IMR-90 (cell line): ENCODE data around the gene TBC1D3B. TPM values are rescaled to one million over a fixed set of nuclear protein-coding genes. Genes with fewer than 3 reads are reported as not detected.

Source experiments
- ATAC-seq: fragments of 200-7000 bp; cut with Tn5 transposase; 2 replicates; pipeline ENCODE4 v1.9.1; 2020; ENCODE audit warnings: low read depth, mild to moderate bottlenecking, moderate library complexity
- BruUV-seq: library from RNA; stranded (reverse); fragments of 400-500 nt; replicated peaks from 2 replicates; lab custom pipeline; 2021; lab: Mats Ljungman, UMichigan
- CTCF ChIA-PET: fragments of 300-600 bp; formaldehyde crosslinking; extraction: SDS; loops from one replicate; lab custom pipeline; 2021; ENCODE audit warnings: antibody characterized with exemption; lab: Yijun Ruan, JAX
- POLR2A ChIA-PET: fragments of 300-600 bp; sonication (Branson Sonifier 250); formaldehyde crosslinking; loops from one replicate; lab custom pipeline; 2022; ENCODE audit warnings: antibody characterized with exemption; ENCODE audit not compliant: unreplicated experiment; lab: Charles Lee
- DNase-seq: peaks from one replicate; pipeline ENCODE4 v3.0.0; 2013
- H2AFZ ChIP-seq: replicated peaks from 2 replicates; pipeline ENCODE3; 2013; ENCODE audit warnings: low read length, mild to moderate bottlenecking; ENCODE audit not compliant: poor library complexity
- H2AK5ac ChIP-seq: 2 replicates; pipeline ENCODE4 v1.6.1; 2013; ENCODE audit warnings: low read depth, low read length, inconsistent platforms
- H2AK9ac ChIP-seq: replicated peaks from 2 replicates; pipeline ENCODE3; 2013; ENCODE audit warnings: mild to moderate bottlenecking, low read depth, low read length, moderate library complexity; ENCODE audit not compliant: poor library complexity
- H2BK120ac ChIP-seq: 2 replicates; pipeline ENCODE4 v1.6.1; 2013; ENCODE audit warnings: low read depth, low read length, inconsistent platforms
- H2BK15ac ChIP-seq: 3 replicates; pipeline ENCODE4 v1.6.1; 2013; ENCODE audit warnings: low read depth, low read length, inconsistent platforms
- H2BK20ac ChIP-seq: 2 replicates; pipeline ENCODE4 v1.6.1; 2013; ENCODE audit warnings: low read depth, mild to moderate bottlenecking, inconsistent platforms, low read length, moderate library complexity
- H2BK5ac ChIP-seq: 2 replicates; pipeline ENCODE4 v1.6.1; 2013; ENCODE audit warnings: mild to moderate bottlenecking, low read depth, low read length, inconsistent platforms; ENCODE audit not compliant: poor library complexity, severe bottlenecking
- H3K14ac ChIP-seq: replicated peaks from 2 replicates; pipeline ENCODE4 v1.6.1; 2013; ENCODE audit warnings: low read depth, low read length, inconsistent platforms
- H3K18ac ChIP-seq: 2 replicates; pipeline ENCODE4 v1.6.1; 2013; ENCODE audit warnings: low read depth, low read length, control low read depth
- H3K23ac ChIP-seq: 2 replicates; pipeline ENCODE4 v1.6.1; 2013; ENCODE audit warnings: low read depth, low read length, inconsistent platforms
- H3K27ac ChIP-seq: 2 replicates; pipeline ENCODE4 v1.5.1; 2013; ENCODE audit warnings: mild to moderate bottlenecking, control low read depth, low read length; ENCODE audit not compliant: insufficient read depth
- H3K27me3 ChIP-seq: 2 replicates; pipeline ENCODE4 v1.6.1; 2013; ENCODE audit warnings: low read length; ENCODE audit not compliant: control insufficient read depth, insufficient read depth
- H3K36me3 ChIP-seq: 2 replicates; pipeline ENCODE4 v1.6.1; 2013; ENCODE audit warnings: low read length, mixed read lengths; ENCODE audit not compliant: control insufficient read depth, insufficient read depth
- H3K4ac ChIP-seq: 2 replicates; pipeline ENCODE4 v1.6.1; 2013; ENCODE audit warnings: low read depth, low read length, inconsistent platforms
- H3K4me1 ChIP-seq: 2 replicates; pipeline ENCODE4 v1.6.1; 2013; ENCODE audit warnings: low read length, mixed read lengths; ENCODE audit not compliant: control insufficient read depth, insufficient read depth
- H3K4me2 ChIP-seq: 2 replicates; pipeline ENCODE4 v1.6.1; 2013; ENCODE audit warnings: low read depth, mild to moderate bottlenecking, control low read depth, low read length, moderate library complexity
- H3K4me3 ChIP-seq: 2 replicates; pipeline ENCODE4 v1.5.1; 2013; ENCODE audit warnings: low read depth, mild to moderate bottlenecking, control low read depth, low read length, moderate library complexity; ENCODE audit not compliant: insufficient read depth
- H3K56ac ChIP-seq: 2 replicates; pipeline ENCODE4 v1.6.1; 2013; ENCODE audit warnings: low read length, inconsistent platforms; ENCODE audit not compliant: insufficient read depth; ENCODE audit errors: extremely low read depth
- H3K79me1 ChIP-seq, 2 experiments: 2 replicates each; pipeline ENCODE4 v1.6.1; 2013; ENCODE audit warnings: low read length in 2 of 2, inconsistent platforms in 1 of 2, low read depth in 1 of 2
- H3K9ac ChIP-seq: 2 replicates; pipeline ENCODE4 v1.6.1; 2013; ENCODE audit warnings: low read depth, low read length, control low read depth
- H3K9me1 ChIP-seq: 2 replicates; pipeline ENCODE4 v1.6.1; 2013; ENCODE audit warnings: low read length, inconsistent platforms; ENCODE audit not compliant: insufficient read depth
- H3K9me3 ChIP-seq: 2 replicates; pipeline ENCODE4 v1.6.1; 2013; ENCODE audit warnings: low read length; ENCODE audit not compliant: control insufficient read depth, insufficient read depth
- H4K20me1 ChIP-seq: 2 replicates; pipeline ENCODE4 v1.6.1; 2013; ENCODE audit warnings: low read length, inconsistent platforms; ENCODE audit not compliant: insufficient read depth
- H4K5ac ChIP-seq: 2 replicates; pipeline ENCODE4 v1.6.1; 2013; ENCODE audit warnings: mild to moderate bottlenecking, low read depth, low read length, control low read depth
- H4K8ac ChIP-seq, 2 experiments: 2 replicates each; pipeline ENCODE4 v1.6.1; 2013; ENCODE audit warnings: low read depth in 2 of 2, low read length in 2 of 2, control low read depth in 1 of 2, inconsistent platforms in 1 of 2
- H4K91ac ChIP-seq: 2 replicates; pipeline ENCODE4 v1.6.1; 2013; ENCODE audit warnings: low read depth, low read length, inconsistent platforms; ENCODE audit not compliant: insufficient read depth
- BHLHE40 ChIP-seq: fragments of 150-350 bp; IDR thresholded peaks from 2 replicates; pipeline ENCODE4 v1.6.1; 2016; ENCODE audit warnings: mild to moderate bottlenecking, low read depth, low read length
- CEBPB ChIP-seq: IDR thresholded peaks from 2 replicates; pipeline ENCODE4 v1.6.1; 2012; ENCODE audit warnings: low read depth, low read length, improper control_type of control experiment
- CHD1 ChIP-seq: IDR thresholded peaks from 2 replicates; pipeline ENCODE4 v1.6.1; 2012; ENCODE audit warnings: low read depth, low read length, improper control_type of control experiment
- FOS ChIP-seq: fragments of 150-350 bp; IDR thresholded peaks from 2 replicates; pipeline ENCODE4 v1.6.1; 2016; ENCODE audit warnings: low read depth, low read length
- MAFK ChIP-seq: IDR thresholded peaks from 2 replicates; pipeline ENCODE4 v1.6.1; 2012; ENCODE audit warnings: low read depth, low read length, improper control_type of control experiment
- MAZ ChIP-seq: IDR thresholded peaks from 2 replicates; pipeline ENCODE4 v1.6.1; 2012; ENCODE audit warnings: low read depth, mild to moderate bottlenecking, low read length, improper control_type of control experiment, moderate library complexity, borderline replicate concordance
- MXI1 ChIP-seq: IDR thresholded peaks from 2 replicates; pipeline ENCODE4 v1.6.1; 2012; ENCODE audit warnings: low read depth, mild to moderate bottlenecking, low read length, moderate library complexity, borderline replicate concordance
- NFE2L2 ChIP-seq: fragments of 150-350 bp; IDR thresholded peaks from 2 replicates; pipeline ENCODE4 v1.6.1; 2016; ENCODE audit warnings: low read depth, mild to moderate bottlenecking, low read length
- POLR2A ChIP-seq: IDR thresholded peaks from 2 replicates; pipeline ENCODE4 v1.6.1; 2012; ENCODE audit warnings: mild to moderate bottlenecking, low read depth, low read length
- RAD21 ChIP-seq: IDR thresholded peaks from 2 replicates; pipeline ENCODE4 v1.6.1; 2012; ENCODE audit warnings: low read length, improper control_type of control experiment
- RCOR1 ChIP-seq: IDR thresholded peaks from 2 replicates; pipeline ENCODE4 v1.6.1; 2012; ENCODE audit warnings: mild to moderate bottlenecking, low read length, improper control_type of control experiment; ENCODE audit not compliant: insufficient replicate concordance
- RFX5 ChIP-seq: IDR thresholded peaks from 2 replicates; pipeline ENCODE4 v1.8.0; 2012; ENCODE audit warnings: low read depth, mild to moderate bottlenecking, low read length, moderate library complexity
- SMC3 ChIP-seq: fragments of 150-350 bp; IDR thresholded peaks from 2 replicates; pipeline ENCODE4 v1.6.1; 2016; ENCODE audit warnings: low read depth, mild to moderate bottlenecking, antibody characterized with exemption, low read length, moderate library complexity
- WGBS, 2 experiments: methylation state at CpG; one replicate each; pipeline versions ENCODE4 v1.1.5 to v1.1.7; 2013; ENCODE audit warnings: missing lambda C conversion rate in 2 of 2; ENCODE audit not compliant: insufficient read length in 1 of 2; ENCODE audit errors: extremely low coverage in 2 of 2; 5-methylcytosine and 5-hydroxymethylcytosine counted together
- dilution Hi-C: fragments of 300-500 bp; cut with HindIII; formaldehyde crosslinking; loops from one replicate; pipeline ENCODE4 v1.14.3; 2018; ENCODE audit warnings: low sequenced_read_pairs; ENCODE audit not compliant: unreplicated experiment
- in situ Hi-C: fragments of 300-500 bp; cut with MboI; formaldehyde crosslinking; loops from 3 replicates; pipeline ENCODE4 v1.14.3; 2019; ENCODE audit warnings: low sequenced_read_pairs, inconsistent platforms, mixed read lengths
- intact Hi-C: fragments of 100-400 bp; cut with micrococcal nuclease; formaldehyde crosslinking; loops from 2 replicates; pipeline ENCODE4 v1.10.0; 2022
- polyA plus RNA-seq, 3 experiments: library from polyadenylated mRNA; depleted of rRNA; stranded (reverse); fragments of >200 nt; gene quantifications; 2 replicates each; pipeline ENCODE4 v1.2.3, GENCODE V29; 2012; ENCODE audit warnings: low replicate concordance in 1 of 3
- total RNA-seq: library from RNA; depleted of rRNA; stranded (reverse); fragments of >200 nt; gene quantifications from 2 replicates; pipeline ENCODE4 v1.2.3, GENCODE V29; 2012
- TF ChIP-seq, protein P1 (sequence below): fragments of 150-350 bp; IDR thresholded peaks from 2 replicates; pipeline ENCODE4 v1.6.1; 2016; ENCODE audit warnings: low read depth, mild to moderate bottlenecking, low read length, moderate library complexity, borderline replicate concordance
- TF ChIP-seq, protein P2 (sequence below): conservative IDR thresholded peaks from 2 replicates; pipeline ENCODE4 v1.5.1; 2012; ENCODE audit warnings: mild to moderate bottlenecking, low read depth, low read length, improper control_type of control experiment
- TF ChIP-seq, protein P3 (sequence below): fragments of 150-350 bp; IDR thresholded peaks from 2 replicates; pipeline ENCODE4 v1.6.1; 2017; ENCODE audit warnings: mild to moderate bottlenecking, antibody characterized with exemption, low read length, low read depth

The TBC1D3B gene
- total and polyA plus RNA-seq, 2 of the 4 experiments (the other 2 are of a cell fraction) = 0.94 TPM; not detected in 1

DNA sequence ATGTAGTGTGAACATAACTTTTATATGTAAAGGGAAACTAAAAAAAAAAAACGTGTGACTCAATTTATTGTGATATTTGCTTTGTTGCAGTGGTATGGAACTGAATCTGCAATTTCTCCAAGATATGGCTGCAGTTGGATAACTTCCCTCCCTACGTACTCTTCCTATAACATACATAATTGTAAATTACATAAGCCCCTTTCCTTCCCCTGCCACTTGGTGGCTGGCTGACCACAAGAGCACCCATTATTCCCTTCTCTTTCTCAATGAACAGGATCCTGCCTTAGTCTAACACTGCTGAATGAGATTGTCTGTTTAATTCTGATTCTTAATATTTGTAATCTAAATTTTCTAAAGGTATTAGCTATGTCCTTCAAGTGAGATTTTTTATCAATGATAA, 45.0 kb downstream of the TBC1D3B start:
- H3K18ac ChIP-seq = no peak overlapping the region
- no peak overlapping the region for H3K4me2 ChIP-seq
- no peak overlapping the region for H4K91ac ChIP-seq
- no peak overlapping the region for H2AK9ac ChIP-seq
- no peak overlapping the region for H3K9ac ChIP-seq
- H3K9me1 ChIP-seq = no peaks in the 10 kb centered on the region
- intact Hi-C loops (no loop called here), in situ Hi-C loops (no loop called here), dilution Hi-C loops (no loop called here)
- no peak overlapping the region for H2AK5ac ChIP-seq
- no TSS peak for BruUV-seq
- no peak overlapping the region for H4K5ac ChIP-seq
- no peak overlapping the region for H3K14ac ChIP-seq
- no peaks in the 10 kb centered on the region for H3K27me3 ChIP-seq
- H3K27ac ChIP-seq = no peak overlapping the region
- H2BK15ac ChIP-seq = no peak overlapping the region
- no peaks in the 10 kb centered on the region for H3K36me3 ChIP-seq
- no peak overlapping the region for H2AFZ ChIP-seq
- TF ChIP-seq CHD1 (no peak), NFE2L2 (no peak), SMC3 (no peak), MAZ (no peak), RCOR1 (no peak), RFX5 (no peak), CEBPB (no peak), RAD21 (no peak), MAFK (no peak), BHLHE40 (no peak), MXI1 (no peak), FOS (no peak), POLR2A (no peak)
- TF ChIP-seq, protein P1, sequence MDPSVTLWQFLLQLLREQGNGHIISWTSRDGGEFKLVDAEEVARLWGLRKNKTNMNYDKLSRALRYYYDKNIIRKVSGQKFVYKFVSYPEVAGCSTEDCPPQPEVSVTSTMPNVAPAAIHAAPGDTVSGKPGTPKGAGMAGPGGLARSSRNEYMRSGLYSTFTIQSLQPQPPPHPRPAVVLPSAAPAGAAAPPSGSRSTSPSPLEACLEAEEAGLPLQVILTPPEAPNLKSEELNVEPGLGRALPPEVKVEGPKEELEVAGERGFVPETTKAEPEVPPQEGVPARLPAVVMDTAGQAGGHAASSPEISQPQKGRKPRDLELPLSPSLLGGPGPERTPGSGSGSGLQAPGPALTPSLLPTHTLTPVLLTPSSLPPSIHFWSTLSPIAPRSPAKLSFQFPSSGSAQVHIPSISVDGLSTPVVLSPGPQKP = no peak
- TF ChIP-seq, protein P2, sequence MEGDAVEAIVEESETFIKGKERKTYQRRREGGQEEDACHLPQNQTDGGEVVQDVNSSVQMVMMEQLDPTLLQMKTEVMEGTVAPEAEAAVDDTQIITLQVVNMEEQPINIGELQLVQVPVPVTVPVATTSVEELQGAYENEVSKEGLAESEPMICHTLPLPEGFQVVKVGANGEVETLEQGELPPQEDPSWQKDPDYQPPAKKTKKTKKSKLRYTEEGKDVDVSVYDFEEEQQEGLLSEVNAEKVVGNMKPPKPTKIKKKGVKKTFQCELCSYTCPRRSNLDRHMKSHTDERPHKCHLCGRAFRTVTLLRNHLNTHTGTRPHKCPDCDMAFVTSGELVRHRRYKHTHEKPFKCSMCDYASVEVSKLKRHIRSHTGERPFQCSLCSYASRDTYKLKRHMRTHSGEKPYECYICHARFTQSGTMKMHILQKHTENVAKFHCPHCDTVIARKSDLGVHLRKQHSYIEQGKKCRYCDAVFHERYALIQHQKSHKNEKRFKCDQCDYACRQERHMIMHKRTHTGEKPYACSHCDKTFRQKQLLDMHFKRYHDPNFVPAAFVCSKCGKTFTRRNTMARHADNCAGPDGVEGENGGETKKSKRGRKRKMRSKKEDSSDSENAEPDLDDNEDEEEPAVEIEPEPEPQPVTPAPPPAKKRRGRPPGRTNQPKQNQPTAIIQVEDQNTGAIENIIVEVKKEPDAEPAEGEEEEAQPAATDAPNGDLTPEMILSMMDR = no peak
- TF ChIP-seq, protein P3, sequence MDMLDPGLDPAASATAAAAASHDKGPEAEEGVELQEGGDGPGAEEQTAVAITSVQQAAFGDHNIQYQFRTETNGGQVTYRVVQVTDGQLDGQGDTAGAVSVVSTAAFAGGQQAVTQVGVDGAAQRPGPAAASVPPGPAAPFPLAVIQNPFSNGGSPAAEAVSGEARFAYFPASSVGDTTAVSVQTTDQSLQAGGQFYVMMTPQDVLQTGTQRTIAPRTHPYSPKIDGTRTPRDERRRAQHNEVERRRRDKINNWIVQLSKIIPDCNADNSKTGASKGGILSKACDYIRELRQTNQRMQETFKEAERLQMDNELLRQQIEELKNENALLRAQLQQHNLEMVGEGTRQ = no peak
- H3K56ac ChIP-seq = no peak overlapping the region
- no peak overlapping the region for H3K4ac ChIP-seq
- H3K9me3 ChIP-seq = no peaks in the 10 kb centered on the region
- DNase-seq = no peak
- no peaks in the 10 kb centered on the region for H4K20me1 ChIP-seq
- no CpG with 5 or more reads among the region's 2 CpGs for WGBS, 2 experiments
- CTCF ChIA-PET = interaction anchor here (1.4 kb wide), 1 partner anchor 15 kb away, joined by 5 read pairs; no protein-coding TSS in a partner anchor
- no peak overlapping the region for H4K8ac ChIP-seq
- H3K4me3 ChIP-seq = no peak overlapping the region
- H3K23ac ChIP-seq = no peak overlapping the region
- H2BK20ac ChIP-seq = no peak overlapping the region
- H2BK5ac ChIP-seq = no peak overlapping the region
- H3K4me1 ChIP-seq = no peaks in the 10 kb centered on the region
- no peaks in the 10 kb centered on the region for H3K79me1 ChIP-seq
- H2BK120ac ChIP-seq = no peak overlapping the region
- ATAC-seq = no peak
- POLR2A ChIA-PET = no interaction called here
